IMR-90 (cell line): Measurements from ENCODE around the gene KLHL41.
A peak's percentile ranks its signal among the peaks of the same experiment; 100 is the strongest.

Experiments
- BHLHE40 ChIP-seq: fragments of 150-350 bp; IDR thresholded peaks from 2 replicates; pipeline ENCODE4 v1.6.1; 2016; ENCODE audit warnings: mild to moderate bottlenecking, low read depth, low read length
- FOS ChIP-seq: fragments of 150-350 bp; IDR thresholded peaks from 2 replicates; pipeline ENCODE4 v1.6.1; 2016; ENCODE audit warnings: low read depth, low read length
- MAZ ChIP-seq: IDR thresholded peaks from 2 replicates; pipeline ENCODE4 v1.6.1; 2012; ENCODE audit warnings: low read depth, mild to moderate bottlenecking, low read length, improper control_type of control experiment, moderate library complexity, borderline replicate concordance
- MXI1 ChIP-seq: IDR thresholded peaks from 2 replicates; pipeline ENCODE4 v1.6.1; 2012; ENCODE audit warnings: low read depth, mild to moderate bottlenecking, low read length, moderate library complexity, borderline replicate concordance
- POLR2A ChIP-seq: IDR thresholded peaks from 2 replicates; pipeline ENCODE4 v1.6.1; 2012; ENCODE audit warnings: mild to moderate bottlenecking, low read depth, low read length
- RFX5 ChIP-seq: IDR thresholded peaks from 2 replicates; pipeline ENCODE4 v1.8.0; 2012; ENCODE audit warnings: low read depth, mild to moderate bottlenecking, low read length, moderate library complexity
- TF ChIP-seq, protein P1 (sequence below): conservative IDR thresholded peaks from 2 replicates; pipeline ENCODE4 v1.5.1; 2012; ENCODE audit warnings: mild to moderate bottlenecking, low read depth, low read length, improper control_type of control experiment

GRCh38 chr2:169479257-169480078 lies 30.0 kb upstream of the KLHL41 start, which contains the start of gene BBS5:
- TF ChIP-seq, protein P1, sequence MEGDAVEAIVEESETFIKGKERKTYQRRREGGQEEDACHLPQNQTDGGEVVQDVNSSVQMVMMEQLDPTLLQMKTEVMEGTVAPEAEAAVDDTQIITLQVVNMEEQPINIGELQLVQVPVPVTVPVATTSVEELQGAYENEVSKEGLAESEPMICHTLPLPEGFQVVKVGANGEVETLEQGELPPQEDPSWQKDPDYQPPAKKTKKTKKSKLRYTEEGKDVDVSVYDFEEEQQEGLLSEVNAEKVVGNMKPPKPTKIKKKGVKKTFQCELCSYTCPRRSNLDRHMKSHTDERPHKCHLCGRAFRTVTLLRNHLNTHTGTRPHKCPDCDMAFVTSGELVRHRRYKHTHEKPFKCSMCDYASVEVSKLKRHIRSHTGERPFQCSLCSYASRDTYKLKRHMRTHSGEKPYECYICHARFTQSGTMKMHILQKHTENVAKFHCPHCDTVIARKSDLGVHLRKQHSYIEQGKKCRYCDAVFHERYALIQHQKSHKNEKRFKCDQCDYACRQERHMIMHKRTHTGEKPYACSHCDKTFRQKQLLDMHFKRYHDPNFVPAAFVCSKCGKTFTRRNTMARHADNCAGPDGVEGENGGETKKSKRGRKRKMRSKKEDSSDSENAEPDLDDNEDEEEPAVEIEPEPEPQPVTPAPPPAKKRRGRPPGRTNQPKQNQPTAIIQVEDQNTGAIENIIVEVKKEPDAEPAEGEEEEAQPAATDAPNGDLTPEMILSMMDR, result peak; percentile 54
- TF ChIP-seq MXI1 (peak; percentile 97), BHLHE40 (no peak; the same call in 1 of the 2 replicates), MAZ (no peak; the same call in 1 of the 2 replicates), RFX5 (no peak), POLR2A (no peak; the same call in 1 of the 2 replicates), FOS (no peak)
